GM23338 (cell line): ENCODE data around the gene EVX1. TPM values are rescaled to one million over a fixed set of nuclear protein-coding genes. Genes with fewer than 3 reads are reported as not detected.

Source experiments
- ATAC-seq: fragments of 200-7000 bp; cut with Tn5 transposase; 3 replicates; pipeline ENCODE4 v1.9.1; 2020
- DNase-seq: peaks from one replicate; pipeline ENCODE4 v3.0.0-alpha.2; 2015; ENCODE audit warnings: low spot score
- H2AFZ ChIP-seq: fragments of 200-600 bp; sonication (generic); 2 replicates; pipeline ENCODE4 v1.8.0; 2016; ENCODE audit warnings: antibody characterized with exemption, mild to moderate bottlenecking, moderate library complexity
- H3F3A ChIP-seq: fragments of 200-600 bp; sonication (generic); replicated peaks from 2 replicates; pipeline ENCODE4 v1.8.0; 2017; ENCODE audit warnings: antibody characterized with exemption, mixed run types, low read depth
- H3K27ac ChIP-seq: fragments of 200-600 bp; sonication (generic); 2 replicates; pipeline ENCODE4 v1.6.1; 2016; ENCODE audit warnings: low read depth
- H3K27me3 ChIP-seq: fragments of 200-600 bp; sonication (generic); 2 replicates; pipeline ENCODE4 v1.8.0; 2016; ENCODE audit warnings: mild to moderate bottlenecking, mixed run types, moderate library complexity; ENCODE audit not compliant: insufficient read depth
- H3K36me3 ChIP-seq: fragments of 200-600 bp; sonication (generic); 2 replicates; pipeline ENCODE4 v1.8.0; 2016; ENCODE audit warnings: mild to moderate bottlenecking; ENCODE audit not compliant: insufficient read depth
- H3K4me1 ChIP-seq: fragments of 200-600 bp; sonication (generic); 2 replicates; pipeline ENCODE4 v1.8.0; 2016; ENCODE audit warnings: mild to moderate bottlenecking, moderate library complexity; ENCODE audit not compliant: insufficient read depth
- H3K4me2 ChIP-seq: fragments of 200-600 bp; sonication (generic); 2 replicates; pipeline ENCODE4 v1.7.1; 2017; ENCODE audit warnings: mixed run types
- H3K4me3 ChIP-seq: fragments of 200-600 bp; sonication (generic); 2 replicates; pipeline ENCODE4 v1.6.1; 2016; ENCODE audit warnings: mixed run types
- H3K79me2 ChIP-seq: fragments of 200-600 bp; sonication (generic); replicated peaks from 2 replicates; pipeline ENCODE4 v1.8.0; 2017; ENCODE audit warnings: mild to moderate bottlenecking; ENCODE audit not compliant: insufficient read depth
- H3K9me2 ChIP-seq: fragments of 200-600 bp; sonication (generic); 2 replicates; pipeline ENCODE4 v1.8.0; 2017; ENCODE audit not compliant: insufficient read depth
- H4K20me1 ChIP-seq: fragments of 200-600 bp; sonication (generic); replicated peaks from 2 replicates; pipeline ENCODE4 v1.8.0; 2017; ENCODE audit warnings: mild to moderate bottlenecking; ENCODE audit not compliant: insufficient read depth
- H3K27ac Mint-ChIP-seq: 2 replicates; pipeline ENCODE4 v1.8.0; 2020; ENCODE audit warnings: inconsistent platforms, mild to moderate bottlenecking, moderate library complexity, mixed read lengths
- H3K27me3 Mint-ChIP-seq: 3 replicates; pipeline ENCODE4 v1.8.0; 2022; ENCODE audit warnings: low read depth, mild to moderate bottlenecking, moderate library complexity, mixed read lengths, inconsistent platforms; ENCODE audit not compliant: insufficient read depth, poor library complexity
- H3K36me3 Mint-ChIP-seq: 3 replicates; pipeline ENCODE4 v1.8.0; 2021; ENCODE audit warnings: low read depth, mild to moderate bottlenecking, inconsistent platforms, moderate library complexity, mixed read lengths
- H3K4me1 Mint-ChIP-seq: 3 replicates; pipeline ENCODE4 v1.8.0; 2020; ENCODE audit warnings: mild to moderate bottlenecking, inconsistent platforms, mixed read lengths
- H3K4me3 Mint-ChIP-seq: 3 replicates; pipeline ENCODE4 v1.8.0; 2021; ENCODE audit warnings: moderate library complexity, mild to moderate bottlenecking, inconsistent platforms, mixed read lengths
- H3K9me3 Mint-ChIP-seq: 3 replicates; pipeline ENCODE4 v1.8.0; 2020; ENCODE audit warnings: moderate library complexity, mild to moderate bottlenecking, inconsistent platforms, mixed read lengths
- EZH2 ChIP-seq: fragments of 200-600 bp; sonication (generic); IDR thresholded peaks from one replicate; pipeline ENCODE4 v1.8.0; 2017; ENCODE audit warnings: antibody characterized with exemption, mild to moderate bottlenecking, low read depth; ENCODE audit not compliant: unreplicated experiment
- EZH2phosphoT487 ChIP-seq: fragments of 200-600 bp; sonication (generic); IDR thresholded peaks from one replicate; pipeline ENCODE4 v1.8.1; 2018; ENCODE audit warnings: antibody characterized with exemption; ENCODE audit not compliant: unreplicated experiment
- JUNB ChIP-seq: IDR thresholded peaks from one replicate; pipeline ENCODE4 v1.6.1; 2016; ENCODE audit warnings: antibody characterized with exemption; ENCODE audit not compliant: unreplicated experiment
- NANOG ChIP-seq: IDR thresholded peaks from 2 replicates; pipeline ENCODE4 v1.6.1; 2016; ENCODE audit warnings: antibody characterized with exemption, borderline replicate concordance
- POLR2AphosphoS5 ChIP-seq: IDR thresholded peaks from 2 replicates; pipeline ENCODE4 v1.6.1; 2016; ENCODE audit warnings: antibody characterized with exemption, low read depth
- REST ChIP-seq: IDR thresholded peaks from one replicate; pipeline ENCODE4 v1.6.1; 2018; ENCODE audit warnings: antibody characterized with exemption; ENCODE audit not compliant: unreplicated experiment
- ZNF114 ChIP-seq: fragments of 250-450 bp; sonication (Bioruptor Pico); IDR thresholded peaks from 2 replicates; pipeline ENCODE4 v1.5.0; 2020; ENCODE audit warnings: mild to moderate bottlenecking, moderate library complexity
- polyA plus RNA-seq: library from polyadenylated mRNA; unstranded; fragments of >200 nt; fragmentation: Nextera tagmentation; extraction: Ambion mirVana; gene quantifications from 2 replicates; pipeline ENCODE4 v1.2.1, GENCODE V29; 2016
- total RNA-seq: library from RNA; depleted of rRNA; stranded (reverse); fragments of >200 nt; shearing (Covaris generic); gene quantifications from 2 replicates; pipeline ENCODE4 v1.2.3, GENCODE V29; 2014
- TF ChIP-seq, protein P1 (sequence below), 2 experiments: fragments of 200-600 bp in 1 of 2; sonication (generic) in 1 of 2; conservative IDR thresholded peaks; 2 replicates each; pipeline versions ENCODE4 v1.5.1 to v1.6.1; 2016 to 2017; ENCODE audit warnings: antibody characterized with exemption in 2 of 2, low read depth in 2 of 2, mild to moderate bottlenecking in 2 of 2, moderate library complexity in 1 of 2

Gene EVX1
- total and polyA plus RNA-seq, 2 experiments from 2014 or later, result not detected

- Mint-ChIP-seq H3K27me3 (peaks cover 95% of the 10 kb centered on the region), H3K9me3 (no peaks in the 10 kb centered on the region; the same call in 2 of the 3 replicates), H3K4me3 (peak overlapping the region; percentile 44; the same call in 1 of the 3 replicates), H3K36me3 (no peaks in the 10 kb centered on the region), H3K4me1 (peaks cover 23% of the 10 kb centered on the region), H3K27ac (no peak overlapping the region)
- H3K4me1 ChIP-seq, result peaks cover 25% of the 10 kb centered on the region; the same call in 1 of the 2 replicates
- H3F3A ChIP-seq, result peaks cover 54% of the 10 kb centered on the region
- H3K4me2 ChIP-seq, result peak overlapping the region; percentile 65; the same call in 1 of the 2 replicates
- ATAC-seq (no peak), DNase-seq (no peak)
- H3K79me2 ChIP-seq, result no peaks in the 10 kb centered on the region
- H4K20me1 ChIP-seq, result peaks cover 65% of the 10 kb centered on the region
- no peak overlapping the region for H3K27ac ChIP-seq
- H2AFZ ChIP-seq, result no peak overlapping the region
- H3K27me3 ChIP-seq, result peaks cover 98% of the 10 kb centered on the region
- H3K4me3 ChIP-seq, result peak overlapping the region; percentile 30
- TF ChIP-seq EZH2phosphoT487, result peak; percentile 89
- TF ChIP-seq EZH2, result peak; percentile 93
- TF ChIP-seq ZNF114, result no peak
- H3K9me2 ChIP-seq, result no peaks in the 10 kb centered on the region
- no peaks in the 10 kb centered on the region for H3K36me3 ChIP-seq
Observed at GRCh38 chr7:27202018-27202861, 40.4 kb upstream of the EVX1 start.

DNA sequence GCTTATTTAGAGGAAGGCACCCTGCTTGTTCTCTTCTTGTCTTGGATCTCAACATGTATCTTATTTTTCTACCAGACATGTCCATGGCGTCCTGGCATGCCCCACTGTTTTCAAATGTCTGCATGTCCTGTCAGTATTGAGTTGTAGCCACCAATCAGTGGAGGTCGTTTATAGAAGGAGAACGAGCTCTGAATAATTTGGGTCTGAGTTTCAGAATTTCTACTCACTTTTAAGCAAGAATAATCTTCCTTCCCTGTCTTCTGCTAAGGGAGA is 39.8 kb upstream of the EVX1 start:
- DNase-seq (no peak), ATAC-seq (no peak)
- no peak overlapping the region for H3K27ac ChIP-seq
- no peak overlapping the region for H2AFZ ChIP-seq
- H3K27me3 Mint-ChIP-seq, result peaks cover 95% of the 10 kb centered on the region
- H3K4me1 ChIP-seq, result peaks cover 25% of the 10 kb centered on the region; the same call in 1 of the 2 replicates
- peaks cover 98% of the 10 kb centered on the region for H3K27me3 ChIP-seq
- H3K4me2 ChIP-seq, result no peak overlapping the region
- TF ChIP-seq, protein P1, sequence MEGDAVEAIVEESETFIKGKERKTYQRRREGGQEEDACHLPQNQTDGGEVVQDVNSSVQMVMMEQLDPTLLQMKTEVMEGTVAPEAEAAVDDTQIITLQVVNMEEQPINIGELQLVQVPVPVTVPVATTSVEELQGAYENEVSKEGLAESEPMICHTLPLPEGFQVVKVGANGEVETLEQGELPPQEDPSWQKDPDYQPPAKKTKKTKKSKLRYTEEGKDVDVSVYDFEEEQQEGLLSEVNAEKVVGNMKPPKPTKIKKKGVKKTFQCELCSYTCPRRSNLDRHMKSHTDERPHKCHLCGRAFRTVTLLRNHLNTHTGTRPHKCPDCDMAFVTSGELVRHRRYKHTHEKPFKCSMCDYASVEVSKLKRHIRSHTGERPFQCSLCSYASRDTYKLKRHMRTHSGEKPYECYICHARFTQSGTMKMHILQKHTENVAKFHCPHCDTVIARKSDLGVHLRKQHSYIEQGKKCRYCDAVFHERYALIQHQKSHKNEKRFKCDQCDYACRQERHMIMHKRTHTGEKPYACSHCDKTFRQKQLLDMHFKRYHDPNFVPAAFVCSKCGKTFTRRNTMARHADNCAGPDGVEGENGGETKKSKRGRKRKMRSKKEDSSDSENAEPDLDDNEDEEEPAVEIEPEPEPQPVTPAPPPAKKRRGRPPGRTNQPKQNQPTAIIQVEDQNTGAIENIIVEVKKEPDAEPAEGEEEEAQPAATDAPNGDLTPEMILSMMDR (conservative IDR thresholded peaks at IDR 0.05; ENCODE audit: low read depth in 2 of 2), result no peak
- TF ChIP-seq EZH2, result peak; percentile 34
- no peak for TF ChIP-seq ZNF114
- H3K79me2 ChIP-seq, result no peaks in the 10 kb centered on the region
- H3K4me1 Mint-ChIP-seq, result peaks cover 23% of the 10 kb centered on the region
- H3K27ac Mint-ChIP-seq, result no peak overlapping the region
- no peaks in the 10 kb centered on the region; the same call in 2 of the 3 replicates for H3K9me3 Mint-ChIP-seq
- peaks cover 61% of the 10 kb centered on the region for H4K20me1 ChIP-seq
- no peak overlapping the region for H3K4me3 Mint-ChIP-seq
- H3K4me3 ChIP-seq, result no peak overlapping the region
- H3K9me2 ChIP-seq, result no peaks in the 10 kb centered on the region
- peaks cover 53% of the 10 kb centered on the region for H3F3A ChIP-seq
- no peaks in the 10 kb centered on the region for H3K36me3 Mint-ChIP-seq
- H3K36me3 ChIP-seq, result no peaks in the 10 kb centered on the region

- Mint-ChIP-seq H3K4me1 (peaks cover 23% of the 10 kb centered on the region), H3K27me3 (peaks cover 95% of the 10 kb centered on the region), H3K27ac (no peak overlapping the region), H3K4me3 (no peak overlapping the region; the same call in 2 of the 3 replicates), H3K36me3 (no peaks in the 10 kb centered on the region), H3K9me3 (no peaks in the 10 kb centered on the region; the same call in 2 of the 3 replicates)
- no peaks in the 10 kb centered on the region for H3K36me3 ChIP-seq
- H3K4me2 ChIP-seq, result no peak overlapping the region
- peaks cover 25% of the 10 kb centered on the region; the same call in 1 of the 2 replicates for H3K4me1 ChIP-seq
- no peak for ATAC-seq
- H4K20me1 ChIP-seq, result peaks cover 57% of the 10 kb centered on the region
- no peak for DNase-seq
- no peak overlapping the region for H3K4me3 ChIP-seq
- no peaks in the 10 kb centered on the region for H3K9me2 ChIP-seq
- no peak overlapping the region for H3K27ac ChIP-seq
- peaks cover 52% of the 10 kb centered on the region for H3F3A ChIP-seq
- no peak overlapping the region for H2AFZ ChIP-seq
- peaks cover 98% of the 10 kb centered on the region for H3K27me3 ChIP-seq
- H3K79me2 ChIP-seq, result no peaks in the 10 kb centered on the region
- no peak for TF ChIP-seq REST
- no peak for TF ChIP-seq NANOG
- no peak for TF ChIP-seq JUNB
- TF ChIP-seq, protein P1 (conservative IDR thresholded peaks at IDR 0.05; ENCODE audit: low read depth in 2 of 2), result no peak
- TF ChIP-seq EZH2, result no peak
- TF ChIP-seq POLR2AphosphoS5, result no peak
Observed at GRCh38 chr7:27203365-27203953, 39.1 kb upstream of the EVX1 start.
